ENCODE data around the gene FAM98C.

The FAM98C gene

DNA sequence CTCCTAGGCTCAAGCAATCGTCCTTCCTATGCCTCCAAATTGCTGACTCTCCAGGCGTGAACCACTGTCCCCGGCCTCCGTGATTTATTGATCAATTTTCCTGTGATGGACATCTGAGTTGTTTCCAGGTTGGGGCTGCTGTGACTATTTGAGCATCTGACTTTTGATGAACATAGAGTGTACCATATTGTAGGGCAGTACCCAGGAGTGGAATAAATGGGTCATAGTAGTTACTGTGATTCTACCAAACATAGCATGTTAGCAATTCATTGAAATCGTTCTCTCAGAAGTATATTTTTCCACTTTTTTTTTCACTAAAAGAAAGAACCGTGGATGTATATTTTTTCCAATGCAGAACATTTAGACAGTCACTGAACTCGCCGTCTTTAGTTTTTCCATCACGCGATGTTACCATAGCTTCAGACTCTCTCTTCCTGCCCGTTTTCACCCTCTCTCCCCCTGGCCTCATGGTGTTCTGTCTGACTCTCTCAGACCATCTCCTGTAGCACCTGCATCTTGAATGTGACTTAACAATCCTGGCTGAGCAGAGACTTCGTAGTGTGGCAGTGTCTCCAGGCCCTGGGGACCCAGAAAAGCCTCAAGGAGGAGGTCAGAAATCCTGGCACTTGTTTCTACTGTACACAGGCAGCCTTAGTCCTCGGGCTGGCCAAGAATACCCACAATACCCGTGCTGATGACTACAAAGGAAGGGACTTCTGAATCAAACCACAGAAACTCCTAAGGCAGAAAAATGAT, 26.3 kb downstream of the FAM98C start:
- peak; percentile 33 for DNase-seq

DNA sequence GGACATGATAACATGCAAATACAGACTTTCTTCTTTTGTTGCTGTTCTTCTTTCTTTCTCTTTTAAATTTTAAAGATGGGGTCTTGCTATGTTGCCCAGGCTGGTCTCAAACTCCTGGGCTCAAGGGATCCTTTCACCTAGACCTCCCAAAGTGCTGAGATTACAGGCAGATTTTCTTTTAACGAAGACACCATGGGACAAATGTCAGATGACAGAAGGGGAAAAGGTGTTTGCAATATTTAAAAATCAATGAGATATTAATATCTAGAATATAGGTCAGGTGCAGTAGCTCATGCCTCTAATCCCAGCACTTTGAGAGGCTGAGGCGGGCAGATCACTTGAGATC, 26.9 kb downstream of the FAM98C start:
- DNase-seq, result no peak

DNA sequence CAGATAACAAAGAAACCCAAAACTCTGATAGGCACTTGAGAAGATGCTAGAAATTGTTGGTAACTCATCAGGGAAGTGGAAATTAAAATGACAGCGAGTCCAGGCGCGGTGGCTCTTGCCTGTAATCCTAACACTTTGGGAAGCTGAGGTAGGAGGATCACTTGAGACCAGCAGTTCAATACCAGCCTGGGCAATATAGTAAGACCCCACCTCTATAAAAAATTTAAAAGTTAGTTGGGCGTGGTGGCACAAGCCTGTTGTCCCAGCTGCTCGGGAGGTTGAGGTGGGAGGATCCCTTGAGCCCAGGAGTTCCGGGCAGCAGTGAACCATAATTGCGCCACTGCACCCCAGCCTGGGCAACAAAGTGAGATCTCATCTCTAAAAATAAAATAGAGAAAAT, 28.0 kb downstream of the FAM98C start:
- DNase-seq, result no peak

DNA sequence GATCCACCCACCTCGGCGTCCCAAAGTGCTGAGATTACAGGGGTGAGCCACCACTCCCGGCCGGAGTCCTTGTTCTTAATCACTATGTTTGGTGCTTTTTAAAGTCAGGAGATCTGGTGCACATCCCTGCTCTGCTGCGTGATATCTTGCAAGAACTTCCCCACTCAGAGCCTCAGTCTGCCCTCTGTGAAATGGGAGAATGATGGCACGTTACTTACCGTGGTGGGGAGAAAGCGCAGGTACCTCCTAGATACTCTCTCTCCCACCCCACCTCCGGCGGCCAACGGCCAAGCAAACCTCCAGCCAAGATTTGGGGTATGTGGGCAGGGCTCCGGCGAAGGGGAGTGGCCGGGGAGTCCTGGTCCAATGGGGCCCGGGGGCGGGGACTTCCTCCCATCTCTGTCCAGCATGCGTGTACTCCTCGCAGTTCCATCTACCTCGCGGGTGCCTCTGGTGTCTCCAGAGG, 30.4 kb downstream of the FAM98C start, which contains the start of gene RYR1:
Gene RYR1 (plus strand): TSS at position 424 of the 466 bp plus-strand sequence. CDS start 139 bp downstream, outside the sequence.
- DNase-seq, result peak; percentile 66

DNA sequence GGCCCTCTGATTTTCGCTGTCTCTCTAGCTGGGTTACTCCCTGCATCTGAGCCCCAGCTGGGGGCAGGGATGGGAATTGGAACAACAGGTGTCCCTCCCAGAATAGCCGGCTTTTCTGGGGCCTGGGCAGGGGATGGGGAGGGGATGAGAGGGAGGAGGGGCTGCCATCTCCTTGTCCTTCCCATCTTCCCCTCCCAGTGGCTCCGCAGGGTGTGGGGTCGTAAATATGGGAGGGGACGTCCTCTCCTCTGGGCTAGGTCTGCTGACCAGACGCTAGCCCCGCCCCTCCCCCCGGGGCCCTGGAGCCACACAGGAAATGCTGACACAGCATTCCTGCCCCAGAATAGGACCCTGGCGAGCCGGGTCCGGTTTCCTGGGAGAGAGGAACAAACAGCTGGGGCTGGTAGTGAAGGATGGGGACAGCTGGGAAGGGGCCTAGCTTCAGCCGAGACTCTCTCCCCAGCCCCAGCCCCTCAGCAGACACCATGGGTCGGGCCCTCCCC, 31.7 kb downstream of the FAM98C start:
- DNase-seq, result no peak

DNA sequence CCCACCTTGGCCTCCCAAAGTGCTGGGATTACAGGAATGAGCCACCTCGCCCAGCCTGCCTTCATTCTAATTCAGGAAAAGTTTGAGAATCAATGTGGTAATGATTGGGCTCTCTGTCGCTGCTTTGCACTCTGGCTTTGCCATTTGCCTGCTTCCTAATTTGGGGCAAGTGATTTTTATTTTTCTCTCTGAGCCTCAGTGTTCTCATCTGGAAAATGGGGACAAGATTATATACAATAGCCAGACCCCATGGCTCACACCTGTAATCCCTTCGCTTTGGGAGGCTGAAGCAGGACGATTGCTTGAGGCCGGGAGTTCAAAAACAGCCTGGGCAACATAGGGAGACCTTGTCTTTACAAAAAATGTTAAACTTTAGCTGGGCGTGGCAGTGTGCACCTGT, 34.4 kb downstream of the FAM98C start:
- no peak for DNase-seq

DNA sequence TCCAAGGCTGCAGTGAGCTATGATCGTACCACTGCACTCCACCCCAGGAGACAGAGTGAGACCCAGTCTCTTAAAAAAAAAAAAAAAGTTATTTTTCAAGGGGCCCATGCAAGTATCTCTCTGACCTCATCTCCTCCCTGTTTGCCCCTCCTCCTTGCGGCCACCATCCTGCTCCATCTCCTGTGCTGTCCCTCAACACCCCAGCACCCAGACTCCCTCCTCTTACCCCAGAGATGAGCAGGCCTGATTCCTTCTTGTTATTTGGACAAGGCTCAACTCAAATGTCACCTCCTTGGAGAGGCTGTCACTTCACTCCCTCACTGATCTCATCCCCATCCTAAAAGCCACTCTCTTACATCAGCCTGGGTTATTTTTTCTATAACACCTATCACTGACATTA, 35.0 kb downstream of the FAM98C start:
- DNase-seq, result no peak

DNA sequence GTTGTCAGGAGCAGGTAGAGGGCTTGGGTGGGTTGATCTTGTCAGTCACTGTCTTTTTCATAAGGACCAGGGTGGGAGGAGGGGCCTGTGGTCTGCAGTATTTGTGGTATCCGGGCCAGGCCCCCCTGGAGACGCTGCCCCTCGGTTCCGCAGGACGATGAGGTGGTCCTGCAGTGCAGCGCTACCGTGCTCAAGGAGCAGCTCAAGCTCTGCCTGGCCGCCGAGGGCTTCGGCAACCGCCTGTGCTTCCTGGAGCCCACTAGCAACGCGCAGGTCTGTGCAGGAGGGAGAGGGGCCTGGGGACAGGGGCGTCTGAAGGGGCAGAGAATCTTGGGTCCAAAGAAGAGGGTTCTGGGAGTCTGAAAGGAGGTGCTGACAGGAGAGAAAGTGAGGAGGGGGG, 37.7 kb downstream of the FAM98C start:
- DNase-seq, result no peak

DNA sequence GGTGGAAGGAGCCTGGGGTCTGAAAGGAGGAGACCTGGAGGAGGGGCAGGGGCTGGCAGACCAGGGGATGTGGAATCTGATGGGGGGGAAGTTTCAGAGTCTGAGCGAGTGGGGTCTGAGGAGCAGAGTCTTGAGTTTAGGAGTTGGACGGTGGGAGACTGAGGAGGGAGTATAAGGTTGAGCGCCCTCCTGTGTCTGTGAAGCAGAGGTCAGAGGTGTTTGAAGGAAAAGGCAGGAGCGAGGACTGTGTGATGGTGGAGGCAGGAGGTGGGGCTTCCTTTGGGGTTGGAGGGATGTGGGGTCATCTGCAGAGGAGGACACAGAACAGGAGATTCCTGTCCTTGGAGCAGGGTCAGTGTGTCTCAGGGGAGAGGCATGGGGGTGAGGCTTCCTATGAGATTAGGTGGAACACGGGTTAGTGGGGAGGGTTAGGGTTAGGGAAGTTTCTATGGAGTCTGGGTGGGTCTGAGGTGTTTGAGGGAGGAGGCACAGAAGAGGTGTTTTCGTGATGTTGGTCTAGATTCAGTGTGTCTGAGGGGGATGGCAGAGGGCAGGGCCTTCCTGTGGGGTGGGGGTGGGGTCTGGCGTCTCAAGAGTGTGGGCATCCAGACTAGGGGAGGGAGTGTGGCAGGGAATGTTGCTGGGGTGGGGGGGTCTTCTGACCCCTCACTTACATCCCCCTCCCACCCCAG, 38.9 kb downstream of the FAM98C start:
- no peak for DNase-seq

DNA sequence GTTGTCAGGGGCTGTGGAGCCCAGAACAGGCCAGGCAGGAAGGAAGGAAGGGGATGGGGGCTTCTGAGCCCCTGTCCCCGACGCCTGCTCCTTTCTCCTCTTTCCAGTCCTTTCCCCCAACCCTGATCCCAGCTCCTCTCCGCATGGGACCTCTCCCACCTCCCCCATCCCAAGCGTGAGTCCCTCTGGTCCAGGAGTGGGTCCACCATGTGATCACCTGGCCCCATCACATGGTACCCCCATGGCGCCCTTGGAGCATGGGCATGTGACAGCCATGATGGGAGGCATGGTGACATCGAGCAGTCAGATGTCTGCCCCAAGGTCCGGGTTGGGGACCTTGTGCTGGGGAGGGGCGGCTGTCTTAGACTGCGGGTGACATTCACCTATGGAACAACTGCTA, 39.8 kb downstream of the FAM98C start:
- DNase-seq, result no peak

DNA sequence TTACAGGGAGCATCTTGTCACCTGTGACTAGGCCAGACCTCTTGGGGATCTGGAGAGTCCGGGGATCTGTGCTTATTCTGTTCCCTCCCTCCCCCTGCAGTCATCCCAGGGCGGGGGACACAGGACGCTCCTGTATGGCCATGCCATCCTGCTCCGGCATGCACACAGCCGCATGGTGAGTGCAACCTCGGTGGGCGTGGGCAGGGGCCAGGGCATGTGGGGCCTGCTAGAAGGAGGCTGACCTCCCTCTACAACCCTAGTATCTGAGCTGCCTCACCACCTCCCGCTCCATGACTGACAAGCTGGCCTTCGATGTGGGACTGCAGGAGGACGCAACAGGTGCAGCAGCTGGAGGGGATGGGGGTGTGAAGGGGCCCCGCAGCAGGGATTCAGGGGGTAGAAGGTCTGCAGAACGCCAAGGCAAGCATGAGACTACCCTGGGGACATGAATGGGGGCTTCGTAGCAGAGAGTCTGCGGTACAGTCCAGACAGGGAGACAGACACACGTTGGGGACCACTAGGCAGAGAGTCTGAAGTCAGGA, 40.6 kb downstream of the FAM98C start:
- DNase-seq, result no peak

DNA sequence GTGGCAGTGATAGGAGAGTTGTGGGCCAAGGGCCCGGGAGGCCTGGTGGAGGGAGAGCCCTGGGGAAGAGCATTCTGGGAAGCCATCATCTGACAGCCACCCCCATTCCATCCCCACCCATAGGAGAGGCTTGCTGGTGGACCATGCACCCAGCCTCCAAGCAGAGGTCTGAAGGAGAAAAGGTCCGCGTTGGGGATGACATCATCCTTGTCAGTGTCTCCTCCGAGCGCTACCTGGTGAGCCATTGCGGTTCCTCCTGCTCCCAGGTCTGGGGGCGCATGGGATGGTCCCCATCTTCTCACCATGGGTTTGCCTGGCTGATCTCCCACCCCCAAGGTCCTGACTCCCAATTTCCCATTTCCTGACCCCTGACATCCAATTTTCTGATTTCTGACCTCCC, 41.1 kb downstream of the FAM98C start:
- no peak for DNase-seq

DNA sequence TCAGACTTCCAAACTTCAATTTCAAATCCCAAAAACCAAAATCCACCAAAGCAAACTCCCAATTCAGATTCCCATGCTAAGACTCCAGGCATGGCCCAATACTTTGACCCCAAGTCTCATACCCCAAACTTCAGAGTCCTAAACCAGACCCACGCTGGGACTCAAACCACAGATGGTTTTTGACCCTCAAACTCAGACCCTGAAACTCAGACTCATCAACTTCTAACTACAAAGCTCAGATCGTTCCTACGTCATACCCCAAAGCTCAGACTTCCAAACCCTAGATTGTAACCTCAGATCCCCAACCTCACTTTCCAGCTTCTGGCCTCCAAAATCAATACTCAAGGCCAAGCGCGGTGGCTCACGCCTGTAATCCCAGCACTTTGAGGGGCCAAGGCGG, 42.5 kb downstream of the FAM98C start:
- DNase-seq, result no peak

DNA sequence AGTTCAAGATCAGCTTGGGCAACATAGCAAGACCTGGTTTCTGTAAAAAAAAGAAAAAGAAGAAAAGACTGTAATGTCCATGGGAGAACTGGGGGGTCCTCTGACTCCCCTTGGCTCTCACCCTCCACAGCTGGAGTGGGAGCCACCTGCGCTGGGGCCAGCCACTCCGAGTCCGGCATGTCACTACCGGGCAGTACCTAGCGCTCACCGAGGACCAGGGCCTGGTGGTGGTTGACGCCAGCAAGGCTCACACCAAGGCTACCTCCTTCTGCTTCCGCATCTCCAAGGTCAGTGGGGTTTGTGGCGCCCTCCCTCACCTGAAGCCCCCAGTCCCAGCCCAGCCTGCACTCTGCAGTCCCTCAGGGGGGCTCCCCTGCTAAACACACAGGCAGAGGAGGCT, 45.3 kb downstream of the FAM98C start:
- DNase-seq, result no peak

DNA sequence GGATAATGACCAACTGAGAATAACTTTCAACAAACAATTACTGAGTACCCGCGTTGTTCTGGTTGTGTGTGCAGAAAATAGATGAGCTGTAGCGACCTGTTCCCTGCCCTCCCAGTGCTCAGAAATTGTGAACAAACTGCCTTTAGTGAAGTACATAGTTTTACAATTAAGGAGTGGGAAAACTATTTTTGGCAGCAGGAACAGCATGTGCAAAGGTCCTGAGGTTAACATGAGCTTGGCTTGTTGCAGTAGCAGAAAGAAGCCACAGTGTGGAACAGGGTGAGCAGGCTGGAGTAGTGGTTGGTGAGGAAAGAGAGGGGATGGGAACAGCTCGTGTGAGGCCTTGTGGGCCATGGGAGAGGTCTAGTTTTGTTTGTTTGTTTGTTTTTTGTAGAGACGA, 46.6 kb downstream of the FAM98C start:
- DNase-seq, result no peak

DNA sequence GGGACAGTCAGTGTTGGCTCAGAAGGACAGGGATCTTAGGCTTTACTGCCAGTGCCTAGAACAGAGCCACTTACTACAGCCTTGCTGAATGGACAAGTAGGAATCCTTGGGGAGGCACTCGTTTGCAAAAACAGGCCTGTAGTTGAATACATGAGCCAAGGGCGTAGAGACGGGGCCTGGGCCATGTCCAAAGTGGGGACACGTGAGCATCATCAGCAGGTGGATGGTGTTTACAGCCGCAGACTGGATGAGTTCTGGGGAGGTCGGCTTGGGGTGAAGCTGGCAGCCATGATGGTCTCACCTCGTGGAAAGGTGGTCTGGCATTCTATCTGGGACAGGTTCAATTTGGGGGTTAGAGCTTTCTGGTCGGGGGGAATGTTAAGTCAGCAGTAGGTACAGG, 48.1 kb downstream of the FAM98C start:
- DNase-seq, result no peak

DNA sequence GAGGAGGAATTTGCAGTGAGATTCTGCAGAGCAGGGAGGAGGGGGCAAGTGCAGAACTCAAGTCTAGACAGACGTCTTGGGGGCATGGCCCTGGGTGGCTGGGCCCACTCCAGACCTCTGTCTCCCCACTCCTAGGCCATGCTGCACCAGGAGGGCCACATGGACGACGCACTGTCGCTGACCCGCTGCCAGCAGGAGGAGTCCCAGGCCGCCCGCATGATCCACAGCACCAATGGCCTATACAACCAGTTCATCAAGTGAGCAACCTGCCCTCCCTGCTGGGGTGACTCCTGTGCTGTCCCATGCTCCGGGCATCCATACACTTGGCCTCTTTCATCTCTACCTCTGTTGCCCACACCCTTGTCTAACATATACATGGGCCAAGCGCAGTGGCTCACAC, 48.7 kb downstream of the FAM98C start:
- DNase-seq, result no peak

DNA sequence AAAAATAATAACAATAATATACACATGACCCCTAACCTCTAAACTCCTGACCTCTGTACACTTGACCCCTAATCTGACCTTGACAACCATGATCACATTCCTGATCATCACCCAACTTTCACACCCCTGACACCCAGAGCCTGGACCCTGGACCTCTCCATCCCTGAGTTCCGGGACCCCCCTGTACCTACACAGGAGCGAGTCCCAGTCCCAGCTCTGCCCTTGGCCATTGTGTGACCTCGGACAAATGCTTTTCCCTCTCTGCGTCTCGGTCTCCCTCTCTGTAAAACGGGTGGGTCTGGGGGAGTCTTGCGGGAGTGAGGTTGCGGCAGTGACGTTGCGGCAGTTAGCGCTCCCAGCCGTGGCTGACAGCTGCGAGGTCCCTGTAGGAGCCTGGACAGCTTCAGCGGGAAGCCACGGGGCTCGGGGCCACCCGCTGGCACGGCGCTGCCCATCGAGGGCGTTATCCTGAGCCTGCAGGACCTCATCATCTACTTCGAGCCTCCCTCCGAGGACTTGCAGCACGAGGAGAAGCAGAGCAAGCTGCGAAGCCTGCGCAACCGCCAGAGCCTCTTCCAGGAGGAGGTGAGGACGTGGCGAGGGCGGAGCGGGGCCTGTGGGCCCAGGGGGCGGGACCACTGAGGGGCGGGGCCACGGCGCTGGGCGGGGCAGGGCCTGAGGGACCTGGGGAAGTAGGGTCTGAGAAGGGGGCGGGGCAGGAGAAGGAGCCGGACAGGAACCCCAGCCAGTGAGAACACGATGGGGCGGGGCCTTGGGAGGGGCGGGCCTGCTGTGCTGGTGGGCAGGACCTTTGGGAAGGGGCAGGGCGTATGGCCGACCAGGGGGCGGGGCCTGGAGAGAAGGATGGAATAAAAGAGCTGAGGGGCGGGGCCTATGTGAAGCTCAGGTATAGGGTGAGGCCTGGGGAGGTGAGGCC, 49.8 kb downstream of the FAM98C start:
- peak; percentile 15 for DNase-seq

DNA sequence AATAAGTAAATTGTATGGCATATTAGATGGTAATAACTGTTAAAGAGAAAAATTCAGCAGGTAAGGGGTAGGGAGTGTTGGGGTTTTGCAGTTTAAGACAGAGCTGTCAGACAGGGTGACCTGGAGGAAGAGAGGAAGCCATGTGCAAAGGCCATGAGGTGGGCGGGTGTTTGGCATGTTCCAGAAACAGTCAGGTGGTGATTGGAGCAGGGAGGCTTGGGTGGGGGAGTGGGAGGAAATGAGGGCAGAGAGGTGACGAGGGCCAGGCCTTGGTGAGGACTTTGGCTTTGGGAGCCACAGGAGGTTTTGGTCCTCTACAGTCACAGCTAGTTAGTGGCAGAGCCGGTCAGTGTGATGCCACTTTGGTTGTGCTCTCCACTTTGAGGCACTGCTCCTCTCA, 50.7 kb downstream of the FAM98C start:
- DNase-seq, result no peak

DNA sequence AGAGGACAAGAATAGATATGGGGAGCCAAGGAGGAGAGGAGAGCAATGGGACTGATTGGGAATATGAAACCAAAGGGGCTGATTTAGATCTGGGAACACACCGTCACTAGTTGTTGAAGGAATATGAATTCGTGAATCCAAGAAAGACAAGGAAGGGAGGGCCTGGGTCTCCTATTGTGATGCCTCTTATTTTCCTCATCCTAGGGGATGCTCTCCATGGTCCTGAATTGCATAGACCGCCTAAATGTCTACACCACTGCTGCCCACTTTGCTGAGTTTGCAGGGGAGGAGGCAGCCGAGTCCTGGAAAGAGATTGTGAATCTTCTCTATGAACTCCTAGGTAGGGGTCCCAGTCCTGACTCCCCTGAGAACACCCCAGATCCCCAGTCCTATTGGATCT, 52.1 kb downstream of the FAM98C start:
- DNase-seq, result no peak

DNA sequence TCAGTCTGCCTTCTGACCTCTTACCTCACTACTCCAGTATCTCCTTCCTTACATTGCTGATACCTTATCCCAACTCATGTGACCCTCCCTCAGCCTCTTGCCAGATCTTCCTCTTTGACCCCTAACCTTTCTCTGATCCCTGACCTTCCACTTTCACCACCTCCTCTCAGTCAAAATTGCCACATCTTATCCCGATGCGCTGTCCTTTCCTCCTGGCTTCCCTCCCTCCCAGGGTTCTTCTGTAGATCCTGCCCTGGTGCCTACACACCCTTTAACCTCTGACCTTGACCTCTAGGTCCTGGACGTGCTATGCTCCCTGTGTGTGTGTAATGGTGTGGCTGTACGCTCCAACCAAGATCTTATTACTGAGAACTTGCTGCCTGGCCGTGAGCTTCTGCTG, 54.3 kb downstream of the FAM98C start:
- DNase-seq, result no peak

DNA sequence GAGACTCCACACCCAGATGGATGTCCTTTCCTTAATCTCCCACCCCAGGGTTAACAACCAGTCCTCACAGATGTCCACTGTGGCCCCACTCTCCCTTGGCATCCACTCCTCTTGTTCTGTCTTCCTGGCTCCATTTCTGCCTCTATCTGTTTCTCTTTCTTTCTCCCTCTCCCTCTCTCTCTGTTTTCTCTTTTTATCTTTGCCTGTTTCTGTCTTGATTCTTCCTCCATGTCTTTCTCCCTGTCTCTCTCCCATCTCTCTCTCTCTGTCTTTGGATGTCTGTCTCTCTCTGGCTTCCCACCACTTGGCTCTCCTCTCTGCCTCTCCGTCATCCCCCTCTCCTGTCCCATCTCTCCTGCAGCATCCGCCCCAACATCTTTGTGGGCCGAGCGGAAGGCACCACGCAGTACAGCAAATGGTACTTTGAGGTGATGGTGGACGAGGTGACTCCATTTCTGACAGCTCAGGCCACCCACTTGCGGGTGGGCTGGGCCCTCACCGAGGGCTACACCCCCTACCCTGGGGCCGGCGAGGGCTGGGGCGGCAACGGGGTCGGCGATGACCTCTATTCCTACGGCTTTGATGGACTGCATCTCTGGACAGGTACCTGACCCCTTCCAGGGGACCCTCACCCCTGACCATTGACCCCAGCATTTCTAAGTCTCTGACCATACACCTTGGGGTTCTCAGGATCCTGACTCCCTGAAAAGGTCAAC, 55.0 kb downstream of the FAM98C start:
- DNase-seq, result no peak
